ENCODE measurements around the gene ARFRP1. TPM values are rescaled to one million over a fixed set of nuclear protein-coding genes. Genes with fewer than 3 reads are reported as not detected.

The ARFRP1 gene, protein sequence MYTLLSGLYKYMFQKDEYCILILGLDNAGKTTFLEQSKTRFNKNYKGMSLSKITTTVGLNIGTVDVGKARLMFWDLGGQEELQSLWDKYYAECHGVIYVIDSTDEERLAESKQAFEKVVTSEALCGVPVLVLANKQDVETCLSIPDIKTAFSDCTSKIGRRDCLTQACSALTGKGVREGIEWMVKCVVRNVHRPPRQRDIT
- 19.0 and 24.6 TPM in 2 replicates for total RNA-seq (2014; rRNA removed; shearing (Covaris generic))
- polyA plus RNA-seq (2016; fragmentation: Nextera tagmentation; extraction: Ambion mirVana), result 16.7 and 18.6 TPM in 2 replicates
- long read RNA-seq, transcript ARFRP1-214 (8 exons, 2,559 nt), result major isoform, 7 of 28 reads
- long read RNA-seq, partial matches to known transcripts, result 1 of 28 reads
- long read RNA-seq, other reads (novel, unspliced or antisense), result 15 of 28 reads

DNA sequence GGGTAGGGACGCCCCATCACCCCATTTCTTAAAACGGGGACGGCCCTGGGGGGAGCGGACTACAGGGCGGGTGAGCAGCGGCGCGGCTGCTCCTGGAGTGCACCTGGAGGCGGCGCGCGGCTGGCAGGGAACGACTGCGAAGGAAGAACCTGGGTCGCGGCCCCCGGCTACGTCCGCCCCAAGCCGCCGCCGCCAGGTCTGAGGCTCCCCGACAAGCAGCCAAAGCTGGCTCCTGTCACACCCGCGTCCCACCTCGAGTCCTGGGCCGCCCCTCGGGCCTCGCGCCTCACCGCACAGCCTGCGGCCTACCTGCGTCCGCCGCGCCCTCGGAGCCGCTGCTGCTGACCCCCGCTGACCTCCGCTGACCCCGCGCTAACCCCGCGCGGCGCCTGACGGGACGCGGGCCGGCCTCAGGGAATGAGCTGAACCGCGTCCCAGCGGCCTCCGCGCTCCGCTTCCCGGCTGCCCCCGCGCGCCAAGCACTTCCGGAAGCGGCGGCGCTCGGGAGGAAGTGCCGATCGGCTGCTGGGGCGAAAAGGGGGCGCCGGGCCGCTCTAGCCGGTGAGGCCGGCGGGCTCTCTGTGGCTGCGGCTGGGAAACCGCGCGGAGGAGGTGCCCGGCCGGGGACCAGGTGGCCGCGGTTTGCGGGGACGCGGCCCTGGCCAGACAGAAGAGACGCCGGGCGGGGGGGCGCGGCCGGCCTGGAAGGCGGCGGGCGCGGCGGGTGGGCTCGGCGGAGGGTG lies at the start of gene ARFRP1, which contains the start of gene ZGPAT:
Gene ARFRP1 (minus strand): TSS at position 419 of the 743 bp plus-strand sequence. CDS start 885 bp downstream, outside the sequence.
Gene ZGPAT (plus strand): TSS at position 482 of the 743 bp plus-strand sequence. CDS start 542 bp downstream, outside the sequence.
- TF ChIP-seq CREB1 (CRISPR knock-in tag; IDR thresholded peaks at IDR 0.05; ENCODE audit: low read depth) (peak; percentile 69), NANOG (IDR thresholded peaks at IDR 0.05; ENCODE audit: borderline replicate concordance) (no peak), POLR2AphosphoS5 (IDR thresholded peaks at IDR 0.05; ENCODE audit: low read depth) (peak; percentile 77)
- TF ChIP-seq, protein P1, sequence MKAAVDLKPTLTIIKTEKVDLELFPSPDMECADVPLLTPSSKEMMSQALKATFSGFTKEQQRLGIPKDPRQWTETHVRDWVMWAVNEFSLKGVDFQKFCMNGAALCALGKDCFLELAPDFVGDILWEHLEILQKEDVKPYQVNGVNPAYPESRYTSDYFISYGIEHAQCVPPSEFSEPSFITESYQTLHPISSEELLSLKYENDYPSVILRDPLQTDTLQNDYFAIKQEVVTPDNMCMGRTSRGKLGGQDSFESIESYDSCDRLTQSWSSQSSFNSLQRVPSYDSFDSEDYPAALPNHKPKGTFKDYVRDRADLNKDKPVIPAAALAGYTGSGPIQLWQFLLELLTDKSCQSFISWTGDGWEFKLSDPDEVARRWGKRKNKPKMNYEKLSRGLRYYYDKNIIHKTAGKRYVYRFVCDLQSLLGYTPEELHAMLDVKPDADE (IDR thresholded peaks at IDR 0.05), result peak; percentile 93
- DNase-seq (ENCODE audit: low spot score) (peak; percentile 96), ATAC-seq (peak; percentile 92)
- Mint-ChIP-seq H3K27ac (no peak within 1 kb of the TSS), H3K9me3 (no peaks in the 10 kb centered on the region), H3K4me3 (peak within 1 kb of the TSS; percentile 88), H3K27me3 (ENCODE audit: insufficient read depth, low read depth, poor library complexity) (peaks cover 12% of the 10 kb centered on the region), H3K4me1 (peaks cover 10% of the 10 kb centered on the region), H3K36me3 (ENCODE audit: low read depth) (peaks cover 49% of the 10 kb centered on the region)
- no peaks in the 10 kb centered on the region; the same call in 1 of the 2 replicates for H3K36me3 ChIP-seq (ENCODE audit: insufficient read depth)
- no peaks in the 10 kb centered on the region for H3K27me3 ChIP-seq (ENCODE audit: insufficient read depth)
- no peak within 1 kb of the TSS for H2AFZ ChIP-seq
- no peaks in the 10 kb centered on the region; the same call in 1 of the 2 replicates for H3K4me1 ChIP-seq (ENCODE audit: insufficient read depth)
- H3K27ac ChIP-seq (ENCODE audit: low read depth), result no peak within 1 kb of the TSS
- no peaks in the 10 kb centered on the region for H3K9me2 ChIP-seq (ENCODE audit: insufficient read depth)
- H3K4me3 ChIP-seq, result peak within 1 kb of the TSS; percentile 85
- H3K4me2 ChIP-seq, result peak within 1 kb of the TSS; percentile 93
- peaks cover 14% of the 10 kb centered on the region for H4K20me1 ChIP-seq (replicated peaks; ENCODE audit: insufficient read depth)
- peaks cover 11% of the 10 kb centered on the region; the same call in 1 of the 2 replicates for H3F3A ChIP-seq (replicated peaks; ENCODE audit: low read depth)
- peaks cover 50% of the 10 kb centered on the region for H3K79me2 ChIP-seq (replicated peaks; ENCODE audit: insufficient read depth)

DNA sequence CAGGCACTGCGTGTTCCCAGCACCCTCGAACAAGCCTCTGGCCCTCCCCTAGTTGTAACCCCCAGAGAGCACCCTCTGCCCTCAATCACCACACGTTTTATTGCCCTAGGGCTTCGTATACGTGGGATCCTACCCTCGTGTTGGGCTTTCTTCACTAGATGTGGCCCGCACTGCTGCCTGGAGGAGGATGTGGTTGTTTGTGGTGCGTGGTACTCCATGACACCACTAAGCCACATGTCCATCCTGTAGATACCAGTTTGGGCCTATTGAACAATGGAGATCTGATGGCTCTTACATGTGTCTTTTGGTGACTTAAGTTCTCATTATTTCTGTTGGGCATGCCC lies 48.8 kb upstream of the ARFRP1 start:
- Histone ChIP-seq H3K4me3 (no peak overlapping the region), H3K4me1 (ENCODE audit: insufficient read depth) (peaks cover 4% of the 10 kb centered on the region; the same call in 1 of the 2 replicates), H4K20me1 (replicated peaks; ENCODE audit: insufficient read depth) (no peaks in the 10 kb centered on the region), H3K27me3 (ENCODE audit: insufficient read depth) (no peaks in the 10 kb centered on the region), H3K27ac (ENCODE audit: low read depth) (no peak overlapping the region), H3K4me2 (no peak overlapping the region), H3K79me2 (replicated peaks; ENCODE audit: insufficient read depth) (no peaks in the 10 kb centered on the region), H3K36me3 (ENCODE audit: insufficient read depth) (no peaks in the 10 kb centered on the region), H3K9me2 (ENCODE audit: insufficient read depth) (no peaks in the 10 kb centered on the region), H2AFZ (no peak overlapping the region), H3F3A (replicated peaks; ENCODE audit: low read depth) (peaks cover 5% of the 10 kb centered on the region; the same call in 1 of the 2 replicates)
- Mint-ChIP-seq H3K9me3 (no peaks in the 10 kb centered on the region; the same call in 1 of the 3 replicates), H3K27me3 (ENCODE audit: insufficient read depth, low read depth, poor library complexity) (peaks cover 5% of the 10 kb centered on the region), H3K36me3 (ENCODE audit: low read depth) (peaks cover 5% of the 10 kb centered on the region; the same call in 2 of the 3 replicates), H3K4me1 (peaks cover 8% of the 10 kb centered on the region), H3K4me3 (no peak overlapping the region), H3K27ac (no peak overlapping the region)
- ATAC-seq, result no peak
- no peak for DNase-seq (ENCODE audit: low spot score)
- no peak for TF ChIP-seq STAT1 (IDR thresholded peaks at IDR 0.05; ENCODE audit: unreplicated experiment)
- no peak for TF ChIP-seq CREB1 (CRISPR knock-in tag; IDR thresholded peaks at IDR 0.05; ENCODE audit: low read depth)
- TF ChIP-seq NANOG (IDR thresholded peaks at IDR 0.05; ENCODE audit: borderline replicate concordance), result no peak
- no peak for TF ChIP-seq EZH2 (IDR thresholded peaks at IDR 0.05; ENCODE audit: low read depth, unreplicated experiment)
- TF ChIP-seq JUNB (IDR thresholded peaks at IDR 0.05; ENCODE audit: unreplicated experiment), result no peak
- TF ChIP-seq, protein P1 (IDR thresholded peaks at IDR 0.05), result no peak
- no peak for TF ChIP-seq ZNF114 (CRISPR knock-in tag; IDR thresholded peaks at IDR 0.05)
- TF ChIP-seq ZNF331 (CRISPR knock-in tag; IDR thresholded peaks at IDR 0.05; ENCODE audit: low read depth), result no peak
- TF ChIP-seq, protein P2, sequence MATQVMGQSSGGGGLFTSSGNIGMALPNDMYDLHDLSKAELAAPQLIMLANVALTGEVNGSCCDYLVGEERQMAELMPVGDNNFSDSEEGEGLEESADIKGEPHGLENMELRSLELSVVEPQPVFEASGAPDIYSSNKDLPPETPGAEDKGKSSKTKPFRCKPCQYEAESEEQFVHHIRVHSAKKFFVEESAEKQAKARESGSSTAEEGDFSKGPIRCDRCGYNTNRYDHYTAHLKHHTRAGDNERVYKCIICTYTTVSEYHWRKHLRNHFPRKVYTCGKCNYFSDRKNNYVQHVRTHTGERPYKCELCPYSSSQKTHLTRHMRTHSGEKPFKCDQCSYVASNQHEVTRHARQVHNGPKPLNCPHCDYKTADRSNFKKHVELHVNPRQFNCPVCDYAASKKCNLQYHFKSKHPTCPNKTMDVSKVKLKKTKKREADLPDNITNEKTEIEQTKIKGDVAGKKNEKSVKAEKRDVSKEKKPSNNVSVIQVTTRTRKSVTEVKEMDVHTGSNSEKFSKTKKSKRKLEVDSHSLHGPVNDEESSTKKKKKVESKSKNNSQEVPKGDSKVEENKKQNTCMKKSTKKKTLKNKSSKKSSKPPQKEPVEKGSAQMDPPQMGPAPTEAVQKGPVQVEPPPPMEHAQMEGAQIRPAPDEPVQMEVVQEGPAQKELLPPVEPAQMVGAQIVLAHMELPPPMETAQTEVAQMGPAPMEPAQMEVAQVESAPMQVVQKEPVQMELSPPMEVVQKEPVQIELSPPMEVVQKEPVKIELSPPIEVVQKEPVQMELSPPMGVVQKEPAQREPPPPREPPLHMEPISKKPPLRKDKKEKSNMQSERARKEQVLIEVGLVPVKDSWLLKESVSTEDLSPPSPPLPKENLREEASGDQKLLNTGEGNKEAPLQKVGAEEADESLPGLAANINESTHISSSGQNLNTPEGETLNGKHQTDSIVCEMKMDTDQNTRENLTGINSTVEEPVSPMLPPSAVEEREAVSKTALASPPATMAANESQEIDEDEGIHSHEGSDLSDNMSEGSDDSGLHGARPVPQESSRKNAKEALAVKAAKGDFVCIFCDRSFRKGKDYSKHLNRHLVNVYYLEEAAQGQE (IDR thresholded peaks at IDR 0.05; ENCODE audit: unreplicated experiment), result no peak
- TF ChIP-seq, protein P3, sequence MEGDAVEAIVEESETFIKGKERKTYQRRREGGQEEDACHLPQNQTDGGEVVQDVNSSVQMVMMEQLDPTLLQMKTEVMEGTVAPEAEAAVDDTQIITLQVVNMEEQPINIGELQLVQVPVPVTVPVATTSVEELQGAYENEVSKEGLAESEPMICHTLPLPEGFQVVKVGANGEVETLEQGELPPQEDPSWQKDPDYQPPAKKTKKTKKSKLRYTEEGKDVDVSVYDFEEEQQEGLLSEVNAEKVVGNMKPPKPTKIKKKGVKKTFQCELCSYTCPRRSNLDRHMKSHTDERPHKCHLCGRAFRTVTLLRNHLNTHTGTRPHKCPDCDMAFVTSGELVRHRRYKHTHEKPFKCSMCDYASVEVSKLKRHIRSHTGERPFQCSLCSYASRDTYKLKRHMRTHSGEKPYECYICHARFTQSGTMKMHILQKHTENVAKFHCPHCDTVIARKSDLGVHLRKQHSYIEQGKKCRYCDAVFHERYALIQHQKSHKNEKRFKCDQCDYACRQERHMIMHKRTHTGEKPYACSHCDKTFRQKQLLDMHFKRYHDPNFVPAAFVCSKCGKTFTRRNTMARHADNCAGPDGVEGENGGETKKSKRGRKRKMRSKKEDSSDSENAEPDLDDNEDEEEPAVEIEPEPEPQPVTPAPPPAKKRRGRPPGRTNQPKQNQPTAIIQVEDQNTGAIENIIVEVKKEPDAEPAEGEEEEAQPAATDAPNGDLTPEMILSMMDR (conservative IDR thresholded peaks at IDR 0.05; ENCODE audit: low read depth in 2 of 2), result no peak
